HepG2 (cell line): ENCODE measurements around the gene BMP8B. TPM values are rescaled to one million over a fixed set of nuclear protein-coding genes. Genes with fewer than 3 reads are reported as not detected.
"Not testable (repeated sequence)": the region's sequence is repeated elsewhere in the genome, so short reads cannot be mapped to it uniquely, and the experiment has no call there.

Experiments used
- BHLHE40 ChIP-seq: IDR thresholded peaks from 2 replicates; pipeline ENCODE4 v1.6.1; 2011; ENCODE audit warnings: low read length, improper control_type of control experiment
- ELF1 ChIP-seq: sonication (generic); formaldehyde crosslinking; IDR thresholded peaks from 2 replicates; pipeline ENCODE4 v1.4.0; 2020; ENCODE audit warnings: missing genetic modification reagents
- GABPA ChIP-seq, 2 experiments: IDR thresholded peaks; 2 replicates each; pipeline ENCODE4 v1.6.1; 2011 to 2016; ENCODE audit warnings: low read depth in 2 of 2, low read length in 1 of 2, missing biosample characterization in 1 of 2, missing genetic modification characterization in 1 of 2
- MAZ ChIP-seq, 2 experiments: sonication (generic) in 1 of 2; formaldehyde crosslinking in 1 of 2; IDR thresholded peaks; 2 replicates each; pipeline versions ENCODE4 v1.5.0 to v1.6.1; 2012 to 2020; ENCODE audit warnings: low read depth in 2 of 2, mild to moderate bottlenecking in 2 of 2, borderline replicate concordance in 1 of 2, improper control_type of control experiment in 1 of 2, low read length in 1 of 2, missing genetic modification reagents in 1 of 2, moderate library complexity in 1 of 2
- PHF21A ChIP-seq: sonication (generic); formaldehyde crosslinking; IDR thresholded peaks from 2 replicates; pipeline ENCODE4 v1.5.0; 2020; ENCODE audit warnings: mild to moderate bottlenecking, missing genetic modification reagents
- SAP130 ChIP-seq: IDR thresholded peaks from 2 replicates; pipeline ENCODE4 v1.6.1; 2016; ENCODE audit warnings: low read depth
- ZMAT3 ChIP-seq: sonication (generic); formaldehyde crosslinking; conservative IDR thresholded peaks from 2 replicates; pipeline ENCODE4 v1.7.0; 2021; ENCODE audit warnings: missing genetic modification reagents
- ZNF121 ChIP-seq: sonication (generic); formaldehyde crosslinking; IDR thresholded peaks from 2 replicates; pipeline ENCODE4 v1.5.0; 2020; ENCODE audit warnings: mild to moderate bottlenecking, missing genetic modification reagents
- ZSCAN30 ChIP-seq: sonication (generic); formaldehyde crosslinking; IDR thresholded peaks from 2 replicates; pipeline ENCODE4 v1.5.0; 2020; ENCODE audit warnings: mild to moderate bottlenecking, missing genetic modification reagents
- polyA plus RNA-seq, 8 experiments: library from polyadenylated mRNA; depleted of rRNA in 3 of 8; stranded (reverse) in 7 of 8; unstranded in 1 of 8; fragments of >200 nt; fragmentation: Illumina TruSeq in 4 of 8; extraction: Trizol in 4 of 8; gene quantifications; 2 replicates each; pipeline versions ENCODE4 v1.2.1 to v1.2.3, GENCODE V29; 2011 to 2016; ENCODE audit warnings: low read depth in 4 of 8, missing spikeins in 1 of 8, mixed read lengths in 1 of 8; ENCODE audit not compliant: insufficient read depth in 1 of 8
- total RNA-seq, 5 experiments: library from RNA; depleted of rRNA; stranded (reverse); fragments of >200 nt; fragmentation: Illumina TruSeq; extraction: Trizol; gene quantifications; 2 replicates each; pipeline ENCODE4 v1.2.3, GENCODE V29; 2016; ENCODE audit warnings: low read depth in 1 of 5
- TF ChIP-seq, protein P1 (sequence below): sonication (generic); formaldehyde crosslinking; IDR thresholded peaks from 2 replicates; pipeline ENCODE4 v1.5.0; 2020; ENCODE audit warnings: mild to moderate bottlenecking, missing genetic modification reagents, moderate library complexity
- TF ChIP-seq, protein P2 (sequence below): sonication (generic); formaldehyde crosslinking; IDR thresholded peaks from 2 replicates; pipeline ENCODE4 v1.5.1; 2020; ENCODE audit warnings: mild to moderate bottlenecking, missing genetic modification reagents, moderate library complexity
- TF ChIP-seq, protein P3 (sequence below): IDR thresholded peaks from 2 replicates; pipeline ENCODE4 v1.6.1; 2016
- TF ChIP-seq, protein P4 (sequence below): IDR thresholded peaks from 2 replicates; pipeline ENCODE4 v1.6.1; 2012; ENCODE audit warnings: inconsistent platforms
- TF ChIP-seq, protein P5 (sequence below): sonication (generic); formaldehyde crosslinking; IDR thresholded peaks from 2 replicates; pipeline ENCODE4 v1.9.0; 2022; ENCODE audit warnings: missing genetic modification reagents, mild to moderate bottlenecking, borderline replicate concordance

Gene BMP8B
- total and polyA plus RNA-seq, 2 of the 13 experiments (the other 11 are each of a cell fraction or from before 2014, with no cell fraction given), result 0.29 to 0.41 TPM

DNA sequence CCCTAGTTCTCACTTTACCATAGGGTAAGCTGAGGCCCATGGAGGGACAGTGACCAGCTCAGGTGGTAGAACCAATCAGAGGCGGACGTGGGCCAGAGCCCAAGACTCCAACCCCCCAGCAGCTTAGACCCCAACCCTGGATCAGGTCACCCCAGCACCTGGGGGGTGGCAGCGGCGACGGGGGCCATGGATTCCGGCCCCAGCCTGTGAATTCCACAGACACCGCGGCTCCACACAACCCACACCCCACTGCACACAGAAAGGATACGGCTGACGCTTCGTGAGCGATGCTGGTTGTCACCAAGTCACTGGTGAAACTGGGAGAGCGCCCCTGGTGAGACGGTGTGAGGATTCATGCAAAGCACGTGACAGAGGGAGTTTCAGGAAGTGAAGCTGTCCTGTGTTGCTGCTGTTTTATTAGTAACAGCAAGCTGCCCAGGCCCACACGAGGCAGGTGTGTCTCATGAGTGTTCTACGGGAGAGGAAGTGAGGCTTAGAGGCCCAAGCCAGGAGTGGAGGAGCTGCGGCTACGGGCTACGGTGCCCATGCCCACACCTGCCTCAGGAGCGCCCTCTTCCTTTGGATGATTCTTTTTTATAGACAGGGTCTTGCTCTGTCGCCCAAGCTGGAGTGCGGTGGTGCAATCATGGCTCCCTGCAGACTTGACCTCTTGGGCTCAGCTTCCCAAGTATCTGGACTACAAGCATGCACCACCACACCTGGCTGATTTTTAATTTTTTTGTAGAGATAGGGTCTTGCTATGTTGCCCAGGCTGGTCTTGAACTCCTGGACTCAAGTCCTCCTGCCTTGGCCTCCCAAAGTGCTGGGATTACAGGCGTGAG lies 28.6 kb upstream of the BMP8B start (continued):
- TF ChIP-seq, protein P1, sequence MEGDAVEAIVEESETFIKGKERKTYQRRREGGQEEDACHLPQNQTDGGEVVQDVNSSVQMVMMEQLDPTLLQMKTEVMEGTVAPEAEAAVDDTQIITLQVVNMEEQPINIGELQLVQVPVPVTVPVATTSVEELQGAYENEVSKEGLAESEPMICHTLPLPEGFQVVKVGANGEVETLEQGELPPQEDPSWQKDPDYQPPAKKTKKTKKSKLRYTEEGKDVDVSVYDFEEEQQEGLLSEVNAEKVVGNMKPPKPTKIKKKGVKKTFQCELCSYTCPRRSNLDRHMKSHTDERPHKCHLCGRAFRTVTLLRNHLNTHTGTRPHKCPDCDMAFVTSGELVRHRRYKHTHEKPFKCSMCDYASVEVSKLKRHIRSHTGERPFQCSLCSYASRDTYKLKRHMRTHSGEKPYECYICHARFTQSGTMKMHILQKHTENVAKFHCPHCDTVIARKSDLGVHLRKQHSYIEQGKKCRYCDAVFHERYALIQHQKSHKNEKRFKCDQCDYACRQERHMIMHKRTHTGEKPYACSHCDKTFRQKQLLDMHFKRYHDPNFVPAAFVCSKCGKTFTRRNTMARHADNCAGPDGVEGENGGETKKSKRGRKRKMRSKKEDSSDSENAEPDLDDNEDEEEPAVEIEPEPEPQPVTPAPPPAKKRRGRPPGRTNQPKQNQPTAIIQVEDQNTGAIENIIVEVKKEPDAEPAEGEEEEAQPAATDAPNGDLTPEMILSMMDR, result peak; percentile 27; the same call in 1 of the 2 replicates
- peak; percentile 60; the same call in 1 of the 2 replicates for TF ChIP-seq ZNF121 (CRISPR knock-in tag)
- TF ChIP-seq, protein P2, sequence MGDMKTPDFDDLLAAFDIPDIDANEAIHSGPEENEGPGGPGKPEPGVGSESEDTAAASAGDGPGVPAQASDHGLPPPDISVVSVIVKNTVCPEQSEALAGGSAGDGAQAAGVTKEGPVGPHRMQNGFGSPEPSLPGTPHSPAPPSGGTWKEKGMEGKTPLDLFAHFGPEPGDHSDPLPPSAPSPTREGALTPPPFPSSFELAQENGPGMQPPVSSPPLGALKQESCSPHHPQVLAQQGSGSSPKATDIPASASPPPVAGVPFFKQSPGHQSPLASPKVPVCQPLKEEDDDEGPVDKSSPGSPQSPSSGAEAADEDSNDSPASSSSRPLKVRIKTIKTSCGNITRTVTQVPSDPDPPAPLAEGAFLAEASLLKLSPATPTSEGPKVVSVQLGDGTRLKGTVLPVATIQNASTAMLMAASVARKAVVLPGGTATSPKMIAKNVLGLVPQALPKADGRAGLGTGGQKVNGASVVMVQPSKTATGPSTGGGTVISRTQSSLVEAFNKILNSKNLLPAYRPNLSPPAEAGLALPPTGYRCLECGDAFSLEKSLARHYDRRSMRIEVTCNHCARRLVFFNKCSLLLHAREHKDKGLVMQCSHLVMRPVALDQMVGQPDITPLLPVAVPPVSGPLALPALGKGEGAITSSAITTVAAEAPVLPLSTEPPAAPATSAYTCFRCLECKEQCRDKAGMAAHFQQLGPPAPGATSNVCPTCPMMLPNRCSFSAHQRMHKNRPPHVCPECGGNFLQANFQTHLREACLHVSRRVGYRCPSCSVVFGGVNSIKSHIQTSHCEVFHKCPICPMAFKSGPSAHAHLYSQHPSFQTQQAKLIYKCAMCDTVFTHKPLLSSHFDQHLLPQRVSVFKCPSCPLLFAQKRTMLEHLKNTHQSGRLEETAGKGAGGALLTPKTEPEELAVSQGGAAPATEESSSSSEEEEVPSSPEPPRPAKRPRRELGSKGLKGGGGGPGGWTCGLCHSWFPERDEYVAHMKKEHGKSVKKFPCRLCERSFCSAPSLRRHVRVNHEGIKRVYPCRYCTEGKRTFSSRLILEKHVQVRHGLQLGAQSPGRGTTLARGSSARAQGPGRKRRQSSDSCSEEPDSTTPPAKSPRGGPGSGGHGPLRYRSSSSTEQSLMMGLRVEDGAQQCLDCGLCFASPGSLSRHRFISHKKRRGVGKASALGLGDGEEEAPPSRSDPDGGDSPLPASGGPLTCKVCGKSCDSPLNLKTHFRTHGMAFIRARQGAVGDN (CRISPR knock-in tag), result peak; percentile 68
- TF ChIP-seq ELF1 (CRISPR knock-in tag), result 0 out of 2 replicates have a peak, but pooled peaks have one; percentile 41
- TF ChIP-seq SAP130 (CRISPR knock-in tag), result peak; percentile 23; the same call in 1 of the 2 replicates
- TF ChIP-seq, protein P3, sequence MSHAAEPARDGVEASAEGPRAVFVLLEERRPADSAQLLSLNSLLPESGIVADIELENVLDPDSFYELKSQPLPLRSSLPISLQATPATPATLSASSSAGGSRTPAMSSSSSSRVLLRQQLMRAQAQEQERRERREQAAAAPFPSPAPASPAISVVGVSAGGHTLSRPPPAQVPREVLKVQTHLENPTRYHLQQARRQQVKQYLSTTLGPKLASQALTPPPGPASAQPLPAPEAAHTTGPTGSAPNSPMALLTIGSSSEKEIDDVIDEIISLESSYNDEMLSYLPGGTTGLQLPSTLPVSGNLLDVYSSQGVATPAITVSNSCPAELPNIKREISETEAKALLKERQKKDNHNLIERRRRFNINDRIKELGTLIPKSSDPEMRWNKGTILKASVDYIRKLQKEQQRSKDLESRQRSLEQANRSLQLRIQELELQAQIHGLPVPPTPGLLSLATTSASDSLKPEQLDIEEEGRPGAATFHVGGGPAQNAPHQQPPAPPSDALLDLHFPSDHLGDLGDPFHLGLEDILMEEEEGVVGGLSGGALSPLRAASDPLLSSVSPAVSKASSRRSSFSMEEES, result 0 out of 2 replicates have a peak, but pooled peaks have one; percentile 13
- TF ChIP-seq GABPA (IDR thresholded peaks at IDR 0.05; ENCODE audit: low read depth, low read length); MAZ (IDR thresholded peaks at IDR 0.05; ENCODE audit: borderline replicate concordance, low read depth, low read length): not testable (repeated sequence)
- TF ChIP-seq GABPA (CRISPR knock-in tag; IDR thresholded peaks at IDR 0.05; ENCODE audit: low read depth), result peak; percentile 32; the same call in 1 of the 2 replicates
- TF ChIP-seq PHF21A, result 0 out of 2 replicates have a peak, but pooled peaks have one; percentile 29
- TF ChIP-seq ZSCAN30 (CRISPR knock-in tag), result peak; percentile 36; the same call in 1 of the 2 replicates
- 0 out of 2 replicates have a peak, but pooled peaks have one; percentile 46 for TF ChIP-seq ZMAT3 (CRISPR knock-in tag)
- TF ChIP-seq BHLHE40, result peak; percentile 62
- peak; percentile 38; the same call in 1 of the 2 replicates for TF ChIP-seq MAZ (CRISPR knock-in tag; IDR thresholded peaks at IDR 0.05; ENCODE audit: low read depth)
- TF ChIP-seq, protein P4, sequence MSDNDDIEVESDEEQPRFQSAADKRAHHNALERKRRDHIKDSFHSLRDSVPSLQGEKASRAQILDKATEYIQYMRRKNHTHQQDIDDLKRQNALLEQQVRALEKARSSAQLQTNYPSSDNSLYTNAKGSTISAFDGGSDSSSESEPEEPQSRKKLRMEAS, result peak; percentile 66
- TF ChIP-seq, protein P5, sequence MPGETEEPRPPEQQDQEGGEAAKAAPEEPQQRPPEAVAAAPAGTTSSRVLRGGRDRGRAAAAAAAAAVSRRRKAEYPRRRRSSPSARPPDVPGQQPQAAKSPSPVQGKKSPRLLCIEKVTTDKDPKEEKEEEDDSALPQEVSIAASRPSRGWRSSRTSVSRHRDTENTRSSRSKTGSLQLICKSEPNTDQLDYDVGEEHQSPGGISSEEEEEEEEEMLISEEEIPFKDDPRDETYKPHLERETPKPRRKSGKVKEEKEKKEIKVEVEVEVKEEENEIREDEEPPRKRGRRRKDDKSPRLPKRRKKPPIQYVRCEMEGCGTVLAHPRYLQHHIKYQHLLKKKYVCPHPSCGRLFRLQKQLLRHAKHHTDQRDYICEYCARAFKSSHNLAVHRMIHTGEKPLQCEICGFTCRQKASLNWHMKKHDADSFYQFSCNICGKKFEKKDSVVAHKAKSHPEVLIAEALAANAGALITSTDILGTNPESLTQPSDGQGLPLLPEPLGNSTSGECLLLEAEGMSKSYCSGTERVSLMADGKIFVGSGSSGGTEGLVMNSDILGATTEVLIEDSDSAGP (CRISPR knock-in tag), result peak; percentile 39; the same call in 1 of the 2 replicates
- TF ChIP-seq, all 625 proteins: peak for 23; not testable (repeated sequence) for 602
